Gastroesophageal sphincter (tissue), 3 donors: ENCODE data around the gene NCKAP5.

Experiments
- CTCF ChIP-seq, 4 experiments: fragments of 200-600 bp in 2 of 4; fragments of 450-650 bp in 2 of 4; sonication (generic) in 1 of 4; IDR thresholded peaks; one replicate each; pipeline ENCODE4 v1.5.1; 2017 to 2019; ENCODE audit warnings: antibody characterized with exemption in 4 of 4, mild to moderate bottlenecking in 2 of 4, moderate library complexity in 2 of 4
- EP300 ChIP-seq: sonication (generic); formaldehyde crosslinking; IDR thresholded peaks from one replicate; pipeline ENCODE4 v1.6.1; 2017; ENCODE audit warnings: antibody characterized with exemption, mild to moderate bottlenecking
- POLR2A ChIP-seq, 2 donors: fragments of 450-650 bp; IDR thresholded peaks; one replicate each; pipeline ENCODE4 v1.6.1; 2017; ENCODE audit warnings: antibody characterized with exemption in 2 of 2, mild to moderate bottlenecking in 2 of 2, moderate library complexity in 1 of 2
- POLR2AphosphoS5 ChIP-seq: sonication (generic); formaldehyde crosslinking; IDR thresholded peaks from one replicate; pipeline ENCODE4 v1.6.1; 2017; ENCODE audit warnings: antibody characterized with exemption

GRCh38 chr2:132877923-132878322 lies 690.3 kb downstream of the NCKAP5 start:
- no peak for TF ChIP-seq CTCF (IDR thresholded peaks at IDR 0.05)
- TF ChIP-seq POLR2A (IDR thresholded peaks at IDR 0.05), result no peak
- TF ChIP-seq POLR2AphosphoS5, result no peak
- TF ChIP-seq EP300, result no peak
